ENCODE results near the gene LTBR. TPM values are rescaled to one million over a fixed set of nuclear protein-coding genes. Genes with fewer than 3 reads are reported as not detected.

Gene LTBR
- total and polyA plus RNA-seq, 10 of the 15 experiments (the other 5 are each of a cell fraction or from before 2014, with no cell fraction given): 0.24 to 0.44 TPM; not detected in 8

- ATAC-seq (no peak; the same call in 1 of the 3 replicates), DNase-seq (ENCODE audit: low read depth, low spot score) (no peak), FAIRE-seq (no peak)
- Histone ChIP-seq H3K4me1 (ENCODE audit: control insufficient read depth, insufficient read depth, low read length) (peaks cover 47% of the 10 kb centered on the region), H3K4me2 (ENCODE audit: control insufficient read depth, insufficient read depth) (peak overlapping the region; percentile 73), H3K27me3 (replicated peaks in 1 of 2; ENCODE audit: control insufficient read depth in 2 of 2, insufficient read depth in 2 of 2, low read length in 1 of 2) (no peaks in the 10 kb centered on the region; a peak in 1 of 4 replicates), H3K27ac (ENCODE audit: control insufficient read depth, insufficient read depth) (peak overlapping the region; percentile 61), H3K4me3 (no peak overlapping the region), H4K20me1 (ENCODE audit: control insufficient read depth, insufficient read depth) (no peaks in the 10 kb centered on the region), H3K79me2 (ENCODE audit: control insufficient read depth, insufficient read depth, low read length) (peaks cover 3% of the 10 kb centered on the region), H3K9ac (ENCODE audit: control insufficient read depth, insufficient read depth, low read length) (peak overlapping the region; percentile 56), H3K36me3 (ENCODE audit: control insufficient read depth in 2 of 2, insufficient read depth in 2 of 2, low read length in 1 of 2) (no peaks in the 10 kb centered on the region), H3K9me3 (replicated peaks; ENCODE audit: control insufficient read depth, insufficient read depth, low read length) (no peaks in the 10 kb centered on the region), H2AFZ (ENCODE audit: control insufficient read depth, low read depth, low read length) (peak overlapping the region; percentile 87)
- SMC1A ChIA-PET (ENCODE audit: uncharacterized antibody, unreplicated experiment): interaction anchor here (0.7 to 8.1 kb wide), 29 partner anchors 9 to 181 kb away, joined by 3 to 211 read pairs (median 5); partner anchors contain the start of genes CD27, GAPDH, MRPL51 and TAPBPL
- POLR2A ChIA-PET: interaction anchor here (0.6 to 7.3 kb wide), 9 partner anchors 21 to 254 kb away, joined by 3 to 134 read pairs (median 4); partner anchors contain the start of genes CD27, TAPBPL and VAMP1
- RAD21 ChIA-PET (ENCODE audit: unreplicated experiment): interaction anchor here (0.9 to 7.6 kb wide), 15 partner anchors 22 to 265 kb away, joined by 3 to 151 read pairs (median 9); partner anchors contain the start of genes CD27, MRPL51, NOP2 and TAPBPL
- 35% methylated on average over 6 of the region's 6 CpGs for WGBS (ENCODE audit: insufficient coverage, insufficient replicate concordance, low lambda C conversion rate, missing lambda C conversion rate)
- intact Hi-C loops (cut with micrococcal nuclease; ENCODE audit: unreplicated experiment) (loop anchor here (5.0 kb wide), 1 partner anchor 87 kb away; no protein-coding TSS in a partner anchor), in situ Hi-C loops (cut with MboI) (no loop called here)
- CTCF ChIA-PET: interaction anchor here (0.7 to 8.1 kb wide), 36 partner anchors 8 to 265 kb away, joined by 3 to 240 read pairs (median 4); partner anchors contain the start of genes CD27, GAPDH, MRPL51 and TAPBPL
- no TSS peak for BruUV-seq (replicated peaks)
- peak; percentile 79; the same call in 1 of the 2 replicates for TF ChIP-seq HDGF (IDR thresholded peaks at IDR 0.05)
- TF ChIP-seq ZNF207 (IDR thresholded peaks at IDR 0.05; ENCODE audit: borderline replicate concordance): 0 out of 2 replicates have a peak, but pooled peaks have one; percentile 24
- no peak for TF ChIP-seq SIN3A (IDR thresholded peaks at IDR 0.05; ENCODE audit: low read depth, low read length)
Observed at GRCh38 chr12:6424008-6424347, 40.0 kb downstream of the LTBR start.

- no peak overlapping the region for H2AFZ ChIP-seq (ENCODE audit: control insufficient read depth, low read depth, low read length)
- BruUV-seq (replicated peaks): no TSS peak
- FAIRE-seq: no peak
- H3K36me3 ChIP-seq (ENCODE audit: control insufficient read depth in 2 of 2, insufficient read depth in 2 of 2, low read length in 1 of 2): no peaks in the 10 kb centered on the region
- POLR2A ChIA-PET: interaction anchor here (1.0 to 7.3 kb wide), 9 partner anchors 20 to 143 kb away, joined by 3 to 134 read pairs (median 19); partner anchors contain the start of genes CD27, GAPDH, NOP2 and TAPBPL
- H3K79me2 ChIP-seq (ENCODE audit: control insufficient read depth, insufficient read depth, low read length): peaks cover 3% of the 10 kb centered on the region
- WGBS (ENCODE audit: insufficient coverage, insufficient replicate concordance, low lambda C conversion rate, missing lambda C conversion rate): 98% methylated on average over 7 of the region's 8 CpGs
- DNase-seq (ENCODE audit: low read depth, low spot score): no peak
- H3K27ac ChIP-seq (ENCODE audit: control insufficient read depth, insufficient read depth): no peak overlapping the region
- RAD21 ChIA-PET (ENCODE audit: unreplicated experiment): interaction anchor here (1.4 to 7.6 kb wide), 11 partner anchors 21 to 129 kb away, joined by 6 to 151 read pairs (median 43); partner anchors contain the start of genes CD27, TAPBPL and VAMP1
- ATAC-seq: no peak
- no peak overlapping the region for H3K9ac ChIP-seq (ENCODE audit: control insufficient read depth, insufficient read depth, low read length)
- CTCF ChIA-PET: interaction anchor here (0.6 to 8.1 kb wide), 24 partner anchors 17 to 264 kb away, joined by 3 to 240 read pairs (median 5); partner anchors contain the start of genes CD27, MRPL51, TAPBPL and TNFRSF1A
- no peaks in the 10 kb centered on the region; a peak in 1 of 4 replicates for H3K27me3 ChIP-seq (replicated peaks in 1 of 2; ENCODE audit: control insufficient read depth in 2 of 2, insufficient read depth in 2 of 2, low read length in 1 of 2)
- intact Hi-C loops (cut with micrococcal nuclease; ENCODE audit: unreplicated experiment) (loop anchor here (5.0 kb wide), 1 partner anchor 88 kb away; no protein-coding TSS in a partner anchor), in situ Hi-C loops (cut with MboI) (loop anchor here (5.0 kb wide), 2 partner anchors 37 to 107 kb away; partner anchors contain the start of gene GAPDH)
- H4K20me1 ChIP-seq (ENCODE audit: control insufficient read depth, insufficient read depth): no peaks in the 10 kb centered on the region
- no peaks in the 10 kb centered on the region for H3K9me3 ChIP-seq (replicated peaks; ENCODE audit: control insufficient read depth, insufficient read depth, low read length)
- TF ChIP-seq CTCF (IDR thresholded peaks at IDR 0.05 in 2 of 3, conservative IDR thresholded peaks at IDR 0.05 in 1 of 3; ENCODE audit: control insufficient read depth in 2 of 3, extremely low read depth in 1 of 3, insufficient read depth in 1 of 3, low read depth in 3 of 3, low read length in 3 of 3) (no peak), IKZF1 (conservative IDR thresholded peaks at IDR 0.05) (0 out of 2 replicates have a peak, but pooled peaks have one; percentile 11)
- peaks cover 51% of the 10 kb centered on the region for H3K4me1 ChIP-seq (ENCODE audit: control insufficient read depth, insufficient read depth, low read length)
- H3K4me2 ChIP-seq (ENCODE audit: control insufficient read depth, insufficient read depth): no peak overlapping the region
- H3K4me3 ChIP-seq: no peak overlapping the region
- SMC1A ChIA-PET (ENCODE audit: uncharacterized antibody, unreplicated experiment): interaction anchor here (0.8 to 8.1 kb wide), 19 partner anchors 8 to 180 kb away, joined by 3 to 211 read pairs (median 17); partner anchors contain the start of genes CD27, GAPDH, TAPBPL and VAMP1
Observed at GRCh38 chr12:6424866-6425265, 40.9 kb downstream of the LTBR start.

Measured in GM12878 (cell line).